Measurements from ENCODE around the gene FEM1C.

Gene FEM1C

DNA sequence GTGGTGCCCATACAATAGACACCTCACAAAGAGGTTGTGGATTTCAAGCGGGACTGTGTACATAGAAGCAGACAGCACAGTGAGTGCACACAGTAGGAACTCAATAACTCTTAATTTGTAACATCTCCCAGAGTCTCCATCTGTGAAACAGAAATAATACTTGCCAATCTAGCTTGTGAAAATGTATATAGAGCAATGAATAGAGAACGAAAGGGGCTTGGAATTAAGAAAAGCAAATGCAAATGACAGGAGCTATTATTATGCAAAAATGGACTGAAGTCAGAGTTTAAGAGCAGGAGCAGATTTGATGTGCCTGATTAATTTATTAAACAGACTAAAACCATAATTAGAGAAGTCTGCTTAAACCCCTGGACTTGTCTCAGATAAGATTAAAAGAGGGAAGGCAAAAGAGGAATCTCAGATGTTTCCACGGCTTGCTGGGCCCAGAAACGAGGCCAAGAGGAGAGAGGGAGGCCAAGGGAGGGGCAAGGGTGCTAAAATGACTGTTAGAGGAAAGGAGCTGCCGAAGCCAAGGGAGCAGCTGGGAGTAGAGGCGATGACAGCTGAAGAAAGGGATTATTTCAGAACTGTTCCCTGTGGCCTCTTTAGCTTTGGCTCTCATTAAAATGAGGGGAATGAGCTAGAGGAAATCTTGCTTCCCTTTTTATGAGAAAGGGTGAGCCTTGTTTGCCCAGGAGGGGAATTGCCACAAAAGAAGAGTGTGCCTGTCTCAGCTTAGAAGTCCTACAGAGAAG lies 72.1 kb downstream of the FEM1C start:
- DNase-seq: no peak

DNA sequence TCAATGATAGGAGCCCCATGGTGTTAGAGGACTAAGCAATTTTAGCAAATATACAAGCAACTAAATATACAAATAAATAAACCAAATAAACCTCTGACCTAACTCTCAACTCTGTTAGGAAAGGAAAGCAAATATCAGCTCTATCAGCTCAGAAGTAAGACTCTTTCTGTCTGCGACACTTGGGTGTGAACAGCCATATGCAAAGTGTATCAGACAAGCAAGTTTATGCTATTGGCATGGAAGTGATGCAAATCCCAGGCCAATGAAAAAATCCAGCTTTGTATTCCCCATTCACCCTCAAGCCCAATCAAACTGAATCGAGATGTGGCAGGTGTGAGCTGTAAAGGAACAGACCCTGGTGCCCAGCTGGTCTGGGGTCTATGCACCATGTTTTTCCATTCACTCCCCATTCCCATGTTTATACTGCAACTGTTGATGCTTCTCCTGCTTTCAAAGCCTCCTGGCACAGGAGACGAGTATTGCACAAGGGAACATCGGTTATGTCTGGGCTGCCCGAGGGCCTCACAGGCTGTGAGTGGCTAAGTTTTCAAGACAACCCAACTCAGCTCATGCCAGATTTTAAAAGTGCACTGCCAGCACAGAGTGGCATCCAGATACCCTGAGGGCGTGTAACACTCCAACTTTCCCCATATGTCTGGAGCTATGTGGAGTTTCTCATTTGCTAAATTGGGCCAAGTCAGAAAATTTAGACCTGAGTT lies 73.1 kb downstream of the FEM1C start:
- no peak for DNase-seq

- DNase-seq: no peak
These were observed 73.7 kb downstream of the FEM1C start for GRCh38 chr5:115470921-115471320.
